Measurements from ENCODE around the gene KIF2C.

DNA sequence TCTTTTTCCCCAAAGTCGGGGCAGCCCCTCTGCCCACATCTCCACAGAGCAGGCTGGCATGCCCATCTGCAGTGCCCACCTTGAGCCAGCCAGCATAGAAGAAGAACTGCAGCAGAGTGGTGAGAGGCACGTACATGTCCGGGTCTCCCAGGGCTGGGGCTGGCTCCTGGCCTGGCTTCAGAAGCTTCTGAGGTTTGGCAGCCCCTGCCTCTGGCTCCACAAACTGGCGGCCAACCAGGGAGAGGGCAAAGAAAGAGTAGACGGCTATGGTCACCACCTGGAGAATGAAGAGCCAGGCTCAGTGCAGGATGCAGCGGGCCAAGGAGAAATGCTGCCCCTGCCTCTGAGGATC lies 45.4 kb downstream of the KIF2C start:
- TF ChIP-seq CTCF (IDR thresholded peaks at IDR 0.05): no peak
- TF ChIP-seq POLR2A (IDR thresholded peaks at IDR 0.05): no peak
